CD1c-positive myeloid dendritic cell (primary cell): Measurements from ENCODE around the gene CLPTM1L.
"Not testable (repeated sequence)": the region's sequence is repeated elsewhere in the genome, so short reads cannot be mapped to it uniquely, and the experiment has no call there.

Experiments
- DNase-seq: peaks from one replicate; pipeline ENCODE4 v3.0.0-alpha.2; 2016; ENCODE audit errors: extremely low spot score

The CLPTM1L gene

GRCh38 chr5:1275397-1276391 lies 69.2 kb downstream of the CLPTM1L start:
- DNase-seq: not testable (repeated sequence)

DNA sequence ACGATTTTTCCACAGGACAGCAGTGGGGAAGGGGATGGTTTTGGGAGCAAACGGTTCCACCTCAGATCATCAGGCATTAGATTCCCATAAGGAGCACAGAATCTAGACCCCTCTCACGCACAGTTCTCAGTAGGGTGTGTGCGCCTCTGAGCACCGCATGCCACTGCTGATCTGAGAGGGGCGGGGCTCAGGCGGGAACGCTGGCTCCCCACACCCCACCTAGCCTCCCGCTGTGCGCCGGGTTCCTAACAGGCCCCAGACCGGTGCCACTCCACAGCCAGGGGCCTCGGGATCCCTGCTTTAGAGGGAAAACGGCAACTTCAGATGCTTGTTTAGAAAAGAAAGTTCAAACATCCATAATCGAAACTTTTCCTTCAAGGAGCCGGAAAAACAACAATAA lies 70.4 kb downstream of the CLPTM1L start:
- no peak for DNase-seq

GRCh38 chr5:1273745-1274144 lies 71.2 kb downstream of the CLPTM1L start:
- DNase-seq: no peak

DNA sequence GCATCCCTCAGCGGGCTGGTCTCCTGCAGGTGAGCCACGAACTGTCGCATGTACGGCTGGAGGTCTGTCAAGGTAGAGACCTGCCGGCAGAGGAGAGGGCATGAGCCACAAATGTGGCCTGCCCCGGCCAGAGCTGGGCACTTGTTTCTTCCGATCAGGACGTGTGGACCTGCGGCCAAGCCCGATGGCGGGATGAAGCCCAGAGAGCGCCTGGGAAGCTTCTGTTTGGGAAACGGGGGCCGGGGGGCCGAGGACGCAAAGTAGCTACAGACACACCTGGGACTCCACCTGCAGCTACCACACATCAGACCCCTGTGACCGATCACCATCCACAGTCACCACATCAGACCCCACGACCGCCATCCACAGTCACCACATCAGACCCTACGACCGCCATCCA lies 72.7 kb downstream of the CLPTM1L start:
- DNase-seq: no peak

DNA sequence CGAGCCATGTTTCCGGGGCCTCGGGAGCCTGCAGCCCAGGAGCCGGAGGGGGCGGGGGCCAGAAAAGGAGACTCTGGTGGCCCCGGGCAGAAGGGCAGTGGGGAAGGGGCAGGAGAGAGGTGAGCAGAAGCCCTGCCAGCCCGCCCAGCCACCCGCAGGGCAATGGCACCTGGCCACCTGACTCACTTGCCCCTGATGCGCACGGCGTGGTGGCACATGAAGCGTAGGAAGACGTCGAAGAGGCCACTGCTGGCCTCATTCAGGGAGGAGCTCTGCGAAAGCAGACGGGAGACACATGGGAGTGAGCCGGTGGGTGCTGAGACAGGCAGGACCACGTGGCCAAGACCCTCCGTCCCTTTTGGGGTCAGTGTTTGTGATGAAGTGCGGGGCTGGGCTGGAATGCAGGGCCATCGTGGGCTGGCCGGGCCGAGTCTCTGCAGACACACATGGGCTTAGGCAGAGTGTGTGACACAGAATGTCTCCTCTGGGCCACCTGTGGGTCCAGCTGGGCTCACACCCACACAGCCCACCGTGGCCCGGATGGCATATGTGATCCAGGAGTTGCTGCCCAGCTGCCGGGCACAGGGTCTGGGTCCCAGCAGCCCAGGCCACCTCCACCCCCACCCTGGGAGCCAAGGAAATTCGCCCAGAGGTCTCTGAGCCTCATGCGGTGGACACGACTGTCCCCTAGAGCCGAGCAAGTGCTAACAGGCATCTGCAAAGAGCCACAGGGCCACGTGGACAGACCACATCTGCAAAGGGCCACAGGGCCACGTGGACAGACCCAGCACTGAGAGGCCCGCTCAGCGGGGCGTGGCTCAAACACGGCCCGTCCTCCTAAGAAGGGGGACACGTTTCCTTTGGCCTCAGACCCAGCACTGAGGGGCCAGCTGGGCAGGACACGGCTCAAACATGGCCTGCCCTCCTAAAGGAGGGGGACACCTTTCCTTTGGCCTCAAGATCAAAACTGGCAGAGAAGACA lies 73.7 kb downstream of the CLPTM1L start:
- no peak for DNase-seq

- no peak for DNase-seq
Observed at GRCh38 chr5:1270426-1270825, 74.5 kb downstream of the CLPTM1L start.

DNA sequence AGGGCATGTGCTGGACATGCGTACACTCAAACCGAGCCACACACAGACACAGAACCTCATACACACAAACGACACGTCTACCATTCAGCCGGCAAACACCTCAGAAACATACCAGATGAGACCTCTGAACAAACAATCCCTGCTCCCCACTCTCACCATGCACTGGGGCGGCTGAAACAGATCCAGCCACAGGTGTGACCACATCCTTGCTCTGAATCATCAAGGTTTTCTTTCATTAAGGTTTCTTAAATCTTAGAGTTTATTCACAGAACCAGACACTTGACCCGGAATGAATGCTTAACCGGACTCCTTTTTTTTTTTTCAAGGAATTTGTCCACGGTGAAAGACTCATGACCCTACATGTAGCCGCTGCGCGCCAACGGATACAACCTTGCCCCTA lies 76.2 kb downstream of the CLPTM1L start:
- no peak for DNase-seq

- DNase-seq: no peak
Observed at GRCh38 chr5:1268056-1268455, 76.8 kb downstream of the CLPTM1L start.
